Nucleus accumbens (tissue), 56 donors: ENCODE measurements around the gene RAB8A.
A peak's percentile ranks its signal among the peaks of the same experiment; 100 is the strongest.
"Not testable (repeated sequence)": the region's sequence is repeated elsewhere in the genome, so short reads cannot be mapped to it uniquely, and the experiment has no call there.

ENCODE experiments used
- DNase-seq, 56 donors: peaks; one replicate each; lab custom pipeline; 2025; lab: John Stamatoyannopoulos, UW

RAB8A gene

GRCh38 chr19:16077984-16078758 is 33.5 kb upstream of the RAB8A start:
- DNase-seq: peak in 3 of 56 donors; percentile 16 to 45 (median 39)

GRCh38 chr19:16078759-16079707 is 32.7 kb upstream of the RAB8A start:
- DNase-seq: peak in 21 of 56 donors; percentile 3 to 54 (median 23)

DNA sequence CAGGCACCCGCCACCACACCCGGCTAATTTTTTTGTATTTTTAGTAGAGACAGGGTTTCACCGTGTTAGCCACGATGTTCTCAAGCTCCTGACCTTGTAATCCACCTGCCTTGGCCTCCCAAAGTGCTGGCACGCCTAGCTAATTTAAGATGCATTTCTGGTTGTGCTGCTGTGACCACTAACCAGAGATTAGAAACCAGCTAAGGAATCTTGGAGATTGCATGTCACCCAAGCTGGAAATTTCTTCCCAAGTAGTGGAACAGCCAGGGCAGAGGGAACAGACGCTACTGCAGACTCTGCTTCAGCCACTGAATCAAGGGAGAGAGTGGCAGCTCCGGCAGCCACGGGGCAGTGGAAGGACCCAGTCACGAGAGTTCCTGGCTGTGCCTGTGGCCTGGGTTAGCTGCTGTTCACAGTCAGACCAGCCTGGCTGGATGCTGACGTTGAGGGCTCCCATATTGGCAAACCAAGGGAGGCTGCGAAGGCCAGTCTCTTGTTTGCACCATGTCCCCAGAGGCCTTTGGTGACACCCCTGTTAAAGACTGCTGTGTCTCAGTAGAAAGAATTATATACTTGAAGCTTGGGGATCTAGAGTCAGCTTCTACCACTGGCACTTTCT is 27.5 kb upstream of the RAB8A start:
- no peak for DNase-seq

DNA sequence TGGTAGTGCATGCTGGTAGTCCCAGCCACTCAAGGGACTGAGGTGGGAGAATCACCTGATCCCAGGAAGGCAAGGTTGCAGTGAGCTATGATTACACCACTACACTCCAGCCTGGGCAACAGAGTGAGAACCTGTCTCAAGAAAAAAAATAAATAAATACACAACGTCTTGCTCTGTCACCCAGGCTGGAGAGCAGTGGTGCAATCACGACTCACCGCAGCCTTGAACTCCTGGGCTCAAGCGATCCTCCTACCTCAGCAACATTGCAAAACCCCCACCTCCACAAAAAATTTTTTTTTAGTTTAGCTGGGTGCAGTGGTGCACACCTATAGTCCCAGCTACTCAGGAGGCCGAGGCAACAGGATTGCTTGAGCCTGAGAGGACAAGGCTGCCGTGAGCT is 26.6 kb upstream of the RAB8A start:
- DNase-seq: no peak

DNA sequence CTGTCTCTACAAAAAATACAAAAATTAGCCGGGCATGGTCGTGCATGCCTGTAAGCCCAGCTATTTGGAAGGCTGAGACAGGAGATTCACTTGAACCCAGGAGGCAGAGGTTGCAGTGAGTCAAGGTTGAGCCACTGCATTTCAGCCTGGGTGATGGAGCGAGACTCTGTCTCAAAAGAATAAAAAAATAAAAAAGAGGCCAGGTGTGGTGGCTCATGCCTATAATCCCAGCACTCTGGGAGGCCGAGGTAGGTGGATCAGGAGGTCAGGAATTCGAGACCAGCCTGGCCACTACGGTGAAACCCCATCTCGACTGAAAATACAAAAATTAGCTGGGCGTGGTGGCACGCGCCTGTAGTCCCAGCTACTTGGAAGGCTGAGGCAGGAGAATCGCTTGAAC is 24.3 kb upstream of the RAB8A start:
- not testable (repeated sequence) for DNase-seq

DNA sequence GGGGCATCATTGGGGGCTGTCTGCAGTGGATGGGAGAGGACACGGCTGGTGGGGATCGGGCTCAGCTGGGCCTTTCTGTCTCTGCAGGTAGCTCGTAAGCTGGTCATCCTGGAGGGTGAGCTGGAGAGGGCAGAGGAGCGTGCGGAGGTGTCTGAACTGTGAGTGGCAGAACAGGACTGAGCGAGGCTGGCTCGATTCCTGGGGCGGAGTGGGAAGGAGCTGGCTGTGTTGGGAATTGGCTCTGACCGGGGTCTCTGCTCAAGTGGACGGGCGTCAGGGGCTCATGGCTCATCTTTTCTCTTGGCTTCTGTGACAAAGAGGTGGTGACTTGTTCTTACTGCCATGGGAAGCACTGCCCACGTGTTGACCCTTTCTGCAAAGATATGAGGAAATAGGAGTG is 23.7 kb upstream of the RAB8A start:
- DNase-seq: no peak

GRCh38 chr19:16088351-16089009 is 23.2 kb upstream of the RAB8A start:
- no peak for DNase-seq

DNA sequence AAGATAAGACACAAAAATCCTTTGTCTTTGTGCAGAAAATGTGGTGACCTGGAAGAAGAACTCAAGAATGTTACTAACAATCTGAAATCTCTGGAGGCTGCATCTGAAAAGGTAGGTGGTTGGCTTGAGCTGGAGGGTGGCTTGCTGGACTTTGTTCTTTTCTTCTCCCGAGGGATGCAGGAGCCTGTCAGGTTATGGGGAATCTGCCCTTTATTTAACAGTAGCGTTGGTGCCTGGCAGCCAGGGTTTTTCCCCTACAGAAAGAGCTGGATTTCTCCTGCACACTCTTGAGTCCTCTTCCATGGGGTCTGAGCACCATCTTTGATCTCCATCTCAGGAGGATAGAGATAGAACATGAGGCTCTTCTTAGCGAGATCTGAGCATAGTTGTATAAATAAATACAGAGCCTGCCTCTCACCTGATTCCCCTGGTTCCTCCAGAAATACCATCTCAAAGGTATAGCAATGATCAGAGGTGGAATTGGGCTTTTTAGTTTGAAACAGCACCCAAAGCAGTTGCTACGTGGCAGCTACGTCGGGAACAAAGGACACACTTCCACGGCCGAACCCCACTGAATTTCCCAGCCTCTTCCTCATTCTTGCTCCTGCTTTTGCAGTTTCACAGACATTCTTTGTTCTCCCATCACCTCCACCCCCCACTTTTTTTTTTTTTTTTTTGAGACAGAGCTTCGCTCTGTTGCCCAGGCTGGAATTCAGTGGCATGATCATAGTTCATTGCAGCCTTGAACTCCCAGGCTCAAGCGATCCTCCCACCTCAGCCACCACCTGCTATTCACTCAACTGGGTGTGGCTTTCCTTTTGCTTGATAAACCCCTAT is 22.5 kb upstream of the RAB8A start:
- DNase-seq: no peak

DNA sequence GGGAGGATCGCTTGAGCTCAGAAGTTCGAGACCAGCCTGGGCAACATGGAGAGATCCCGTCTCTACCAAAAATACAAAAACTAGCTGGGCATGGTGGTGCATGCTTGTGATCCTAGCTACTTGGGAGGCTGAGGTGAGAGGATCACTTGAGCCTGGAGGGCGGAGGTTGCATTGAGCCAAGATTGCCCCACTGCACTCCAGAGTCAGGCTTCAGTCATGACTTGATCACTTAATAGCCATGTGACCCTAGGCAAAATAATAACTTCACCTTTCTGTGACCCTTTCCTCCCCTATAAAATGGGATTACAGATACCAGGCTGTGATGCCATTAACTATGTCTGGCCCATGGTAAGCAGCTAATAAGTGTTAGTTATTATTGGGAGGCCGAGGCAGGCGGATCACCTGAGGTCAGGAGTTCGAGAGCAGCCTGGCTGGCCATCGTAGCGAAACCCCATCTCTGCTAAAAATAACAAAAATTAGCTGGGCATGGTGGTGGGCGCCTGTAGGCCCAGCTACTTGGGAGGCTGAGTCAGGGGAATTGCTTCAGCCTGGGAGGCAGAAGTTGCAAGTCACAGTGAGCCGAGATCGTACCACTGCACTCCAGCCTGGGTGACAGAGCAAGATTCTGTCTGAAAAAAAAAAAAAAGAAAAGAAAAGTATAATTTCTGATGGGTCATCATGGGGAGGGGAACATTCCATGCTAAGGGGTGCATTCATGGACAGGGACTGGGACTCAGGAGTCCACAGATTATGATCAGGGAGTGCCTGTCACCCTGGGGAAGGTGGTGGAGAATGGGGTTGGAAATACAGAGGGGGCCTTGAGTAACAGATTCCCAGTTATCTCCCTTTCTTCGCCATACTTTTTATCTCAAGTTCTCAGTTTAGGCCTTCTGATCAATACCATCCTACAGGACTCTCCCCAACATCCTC is 19.9 kb upstream of the RAB8A start:
- DNase-seq: no peak

DNA sequence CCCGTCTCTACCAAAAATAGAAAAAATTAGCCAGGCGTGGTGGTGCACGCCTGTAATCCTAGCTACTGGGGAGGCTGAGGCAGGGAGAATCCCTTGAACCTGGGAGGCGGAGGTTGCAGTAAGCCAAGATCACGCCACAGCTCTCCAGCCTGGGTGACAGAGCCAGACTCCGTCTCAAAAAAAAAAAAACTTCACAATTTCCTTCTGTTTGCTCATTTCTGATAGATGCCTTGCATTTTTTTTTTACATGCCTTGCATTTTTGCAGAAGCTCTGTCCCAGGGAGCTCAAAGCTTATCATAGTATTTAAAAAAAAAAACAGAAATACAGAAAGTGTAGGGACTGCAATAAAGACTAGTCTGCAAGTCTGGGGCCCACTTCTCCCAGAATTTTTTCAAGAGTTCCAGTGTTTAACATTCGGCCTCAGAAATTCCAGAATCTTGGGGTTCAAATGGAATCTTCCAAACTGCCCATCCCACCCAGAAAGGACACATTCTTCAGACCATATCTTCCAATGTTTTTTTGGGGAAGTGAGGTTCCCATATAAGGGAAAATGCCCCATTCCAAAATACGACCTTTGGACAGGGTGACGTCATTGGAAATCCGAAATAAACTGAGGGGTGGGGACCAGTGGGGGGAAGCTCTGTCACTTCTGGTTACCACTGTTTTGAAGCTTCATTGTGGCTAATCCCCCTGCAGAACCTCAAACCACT is 17.2 kb upstream of the RAB8A start:
- no peak for DNase-seq

GRCh38 chr19:16095071-16095571 is 16.6 kb upstream of the RAB8A start:
- no peak for DNase-seq

GRCh38 chr19:16096280-16096855 is 15.3 kb upstream of the RAB8A start:
- DNase-seq: no peak

- no peak for DNase-seq
Observed at GRCh38 chr19:16098416-16098768, 13.3 kb upstream of the RAB8A start.

- no peak for DNase-seq
Observed at GRCh38 chr19:16098821-16099220, 12.9 kb upstream of the RAB8A start.

DNA sequence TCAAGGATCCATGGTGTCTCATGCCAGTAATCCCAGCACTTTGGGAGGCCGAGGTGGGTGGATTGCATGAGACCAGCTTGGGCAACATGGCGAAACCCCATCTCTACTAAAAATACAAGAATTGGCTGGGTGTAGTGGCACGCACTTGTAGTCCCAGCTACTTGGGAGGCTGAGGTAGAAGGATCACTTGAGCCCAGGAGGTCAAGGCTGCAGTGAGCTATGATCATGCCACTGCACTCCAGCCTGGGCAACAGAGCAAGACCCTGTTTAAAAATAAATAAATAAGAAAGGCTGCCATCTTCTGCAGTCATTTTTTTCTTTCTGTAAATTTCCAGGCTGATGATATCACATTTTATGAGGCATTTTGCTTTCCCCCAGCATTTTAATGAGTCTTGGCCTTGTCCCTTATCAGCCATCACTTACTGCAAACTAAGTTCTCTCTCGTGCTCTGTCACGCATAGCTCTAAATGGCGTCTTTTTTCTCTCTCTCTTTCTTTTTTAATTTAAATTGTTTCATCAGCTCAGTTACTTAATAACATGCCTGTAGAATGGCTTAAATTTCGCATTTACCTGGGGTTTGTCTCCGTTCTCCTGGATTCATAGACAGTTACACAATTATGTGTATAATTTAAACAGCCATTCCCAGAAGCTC is 12.2 kb upstream of the RAB8A start:
- not testable (repeated sequence) for DNase-seq

GRCh38 chr19:16100524-16100923 is 11.2 kb upstream of the RAB8A start:
- no peak for DNase-seq

- DNase-seq: no peak
Observed at GRCh38 chr19:16104722-16105121, 7.0 kb upstream of the RAB8A start.
